HL-60 (cell line): ENCODE data around the gene SENP6.
A peak's percentile ranks its signal among the peaks of the same experiment; 100 is the strongest.
"Not testable (repeated sequence)": the region's sequence is repeated elsewhere in the genome, so short reads cannot be mapped to it uniquely, and the experiment has no call there.

Experiments
- DNase-seq, 2 experiments: peaks; one replicate each; pipeline ENCODE4 v3.0.0-alpha.2; 2010 to 2020; ENCODE audit warnings: low read depth in 1 of 2, low spot score in 1 of 2
- H3K27ac ChIP-seq: fragments of 250-450 bp; sonication (Bioruptor Pico); replicated peaks from 2 replicates; pipeline ENCODE4 v1.5.1; 2020; ENCODE audit warnings: mild to moderate bottlenecking, moderate library complexity
- H3K27me3 ChIP-seq: fragments of 250-450 bp; sonication (Bioruptor Pico); 2 replicates; pipeline ENCODE4 v1.5.1; 2021; ENCODE audit warnings: mild to moderate bottlenecking, moderate library complexity; ENCODE audit not compliant: insufficient read depth, poor library complexity, severe bottlenecking
- H3K4me3 ChIP-seq: replicated peaks from 2 replicates; pipeline ENCODE4 v1.5.1; 2011; ENCODE audit warnings: mild to moderate bottlenecking, control low read depth, low read length; ENCODE audit not compliant: insufficient read depth
- GABPA ChIP-seq: IDR thresholded peaks from 2 replicates; pipeline ENCODE4 v1.6.1; 2012; ENCODE audit warnings: low read depth
- POLR2AphosphoS5 ChIP-seq: IDR thresholded peaks from 2 replicates; pipeline ENCODE4 v1.6.1; 2012; ENCODE audit warnings: low read depth
- SPI1 ChIP-seq: IDR thresholded peaks from 2 replicates; pipeline ENCODE4 v1.6.1; 2012; ENCODE audit warnings: low read depth, mild to moderate bottlenecking, borderline replicate concordance
- TF ChIP-seq, protein P1 (sequence below): IDR thresholded peaks from 2 replicates; pipeline ENCODE4 v1.6.1; 2012; ENCODE audit warnings: low read depth; ENCODE audit not compliant: insufficient replicate concordance
- TF ChIP-seq, protein P2 (sequence below): IDR thresholded peaks from one replicate; pipeline ENCODE4 v1.5.1; 2011; ENCODE audit warnings: low read length, control low read depth, inconsistent platforms; ENCODE audit not compliant: insufficient read depth

Gene SENP6

DNA sequence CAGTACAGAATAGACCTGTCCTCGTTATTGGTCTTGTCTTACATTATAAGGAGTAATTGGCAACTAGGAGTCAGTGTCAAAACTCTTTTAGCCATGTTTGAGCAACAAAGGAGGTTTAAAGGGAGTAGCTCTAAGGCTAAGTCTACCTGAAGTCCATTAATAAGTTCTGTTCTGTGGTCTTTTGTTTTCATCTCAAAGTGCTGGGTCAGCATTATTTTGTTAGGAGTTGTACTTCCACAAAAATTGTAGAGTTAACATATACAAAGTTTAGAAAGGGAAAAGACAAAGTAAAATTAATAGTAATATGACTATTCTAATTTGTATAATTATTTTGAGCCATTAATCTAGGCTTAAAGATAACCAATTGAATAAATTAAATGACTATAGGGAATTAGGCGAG is 12.7 kb upstream of the SENP6 start:
- no peak overlapping the region for H3K27ac ChIP-seq
- TF ChIP-seq POLR2AphosphoS5 (no peak), GABPA (no peak)
- TF ChIP-seq, protein P1, sequence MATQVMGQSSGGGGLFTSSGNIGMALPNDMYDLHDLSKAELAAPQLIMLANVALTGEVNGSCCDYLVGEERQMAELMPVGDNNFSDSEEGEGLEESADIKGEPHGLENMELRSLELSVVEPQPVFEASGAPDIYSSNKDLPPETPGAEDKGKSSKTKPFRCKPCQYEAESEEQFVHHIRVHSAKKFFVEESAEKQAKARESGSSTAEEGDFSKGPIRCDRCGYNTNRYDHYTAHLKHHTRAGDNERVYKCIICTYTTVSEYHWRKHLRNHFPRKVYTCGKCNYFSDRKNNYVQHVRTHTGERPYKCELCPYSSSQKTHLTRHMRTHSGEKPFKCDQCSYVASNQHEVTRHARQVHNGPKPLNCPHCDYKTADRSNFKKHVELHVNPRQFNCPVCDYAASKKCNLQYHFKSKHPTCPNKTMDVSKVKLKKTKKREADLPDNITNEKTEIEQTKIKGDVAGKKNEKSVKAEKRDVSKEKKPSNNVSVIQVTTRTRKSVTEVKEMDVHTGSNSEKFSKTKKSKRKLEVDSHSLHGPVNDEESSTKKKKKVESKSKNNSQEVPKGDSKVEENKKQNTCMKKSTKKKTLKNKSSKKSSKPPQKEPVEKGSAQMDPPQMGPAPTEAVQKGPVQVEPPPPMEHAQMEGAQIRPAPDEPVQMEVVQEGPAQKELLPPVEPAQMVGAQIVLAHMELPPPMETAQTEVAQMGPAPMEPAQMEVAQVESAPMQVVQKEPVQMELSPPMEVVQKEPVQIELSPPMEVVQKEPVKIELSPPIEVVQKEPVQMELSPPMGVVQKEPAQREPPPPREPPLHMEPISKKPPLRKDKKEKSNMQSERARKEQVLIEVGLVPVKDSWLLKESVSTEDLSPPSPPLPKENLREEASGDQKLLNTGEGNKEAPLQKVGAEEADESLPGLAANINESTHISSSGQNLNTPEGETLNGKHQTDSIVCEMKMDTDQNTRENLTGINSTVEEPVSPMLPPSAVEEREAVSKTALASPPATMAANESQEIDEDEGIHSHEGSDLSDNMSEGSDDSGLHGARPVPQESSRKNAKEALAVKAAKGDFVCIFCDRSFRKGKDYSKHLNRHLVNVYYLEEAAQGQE, result no peak
- TF ChIP-seq, protein P2, sequence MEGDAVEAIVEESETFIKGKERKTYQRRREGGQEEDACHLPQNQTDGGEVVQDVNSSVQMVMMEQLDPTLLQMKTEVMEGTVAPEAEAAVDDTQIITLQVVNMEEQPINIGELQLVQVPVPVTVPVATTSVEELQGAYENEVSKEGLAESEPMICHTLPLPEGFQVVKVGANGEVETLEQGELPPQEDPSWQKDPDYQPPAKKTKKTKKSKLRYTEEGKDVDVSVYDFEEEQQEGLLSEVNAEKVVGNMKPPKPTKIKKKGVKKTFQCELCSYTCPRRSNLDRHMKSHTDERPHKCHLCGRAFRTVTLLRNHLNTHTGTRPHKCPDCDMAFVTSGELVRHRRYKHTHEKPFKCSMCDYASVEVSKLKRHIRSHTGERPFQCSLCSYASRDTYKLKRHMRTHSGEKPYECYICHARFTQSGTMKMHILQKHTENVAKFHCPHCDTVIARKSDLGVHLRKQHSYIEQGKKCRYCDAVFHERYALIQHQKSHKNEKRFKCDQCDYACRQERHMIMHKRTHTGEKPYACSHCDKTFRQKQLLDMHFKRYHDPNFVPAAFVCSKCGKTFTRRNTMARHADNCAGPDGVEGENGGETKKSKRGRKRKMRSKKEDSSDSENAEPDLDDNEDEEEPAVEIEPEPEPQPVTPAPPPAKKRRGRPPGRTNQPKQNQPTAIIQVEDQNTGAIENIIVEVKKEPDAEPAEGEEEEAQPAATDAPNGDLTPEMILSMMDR, result no peak
- H3K27me3 ChIP-seq, result no peaks in the 10 kb centered on the region
- no peak for DNase-seq
- no peak overlapping the region for H3K4me3 ChIP-seq

DNA sequence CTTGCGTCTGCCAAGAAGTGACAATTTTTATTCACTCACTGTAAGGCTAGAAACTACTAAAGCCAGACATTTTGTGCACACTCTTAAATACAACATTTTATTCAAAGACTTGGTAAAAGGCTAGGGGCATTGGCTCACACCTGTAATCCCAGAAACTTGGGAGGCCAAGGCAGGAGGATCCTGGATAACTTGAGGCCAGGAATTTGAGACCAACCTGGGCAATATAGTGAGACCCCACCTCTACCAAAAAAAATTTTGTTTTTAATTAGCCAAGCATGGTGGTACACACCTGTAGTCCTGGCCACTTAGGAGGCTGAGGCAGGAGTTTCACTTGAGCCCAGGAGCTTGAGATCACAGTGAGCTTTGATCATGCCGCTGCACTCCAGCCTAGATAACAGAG is 11.3 kb upstream of the SENP6 start:
- H3K27me3 ChIP-seq, result no peaks in the 10 kb centered on the region
- TF ChIP-seq SPI1 (no peak), GABPA (no peak), POLR2AphosphoS5 (no peak)
- TF ChIP-seq, protein P2, result no peak
- TF ChIP-seq, protein P1, result no peak
- H3K4me3 ChIP-seq, result no peak overlapping the region
- no peak overlapping the region for H3K27ac ChIP-seq
- DNase-seq, result no peak

DNA sequence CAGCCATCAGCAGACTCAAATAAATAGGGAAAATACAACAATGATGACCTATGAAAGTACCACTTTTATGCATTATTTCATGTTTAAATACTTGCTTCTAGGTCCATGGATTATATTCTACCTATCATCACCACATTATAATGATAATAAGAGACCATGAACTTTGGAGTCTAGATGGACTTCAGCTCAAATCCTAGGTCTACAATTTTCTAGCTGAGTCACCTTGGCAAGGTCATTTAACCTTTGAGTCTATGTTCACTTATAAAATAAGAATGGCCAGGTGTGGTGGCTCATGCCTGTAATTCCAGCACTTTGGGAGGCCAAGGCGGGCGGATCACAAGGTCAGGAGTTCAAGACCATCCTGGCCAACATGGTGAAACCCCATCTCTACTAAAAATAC is 5.3 kb upstream of the SENP6 start:
- not testable (repeated sequence) for H3K27me3 ChIP-seq, H3K4me3 ChIP-seq, DNase-seq

DNA sequence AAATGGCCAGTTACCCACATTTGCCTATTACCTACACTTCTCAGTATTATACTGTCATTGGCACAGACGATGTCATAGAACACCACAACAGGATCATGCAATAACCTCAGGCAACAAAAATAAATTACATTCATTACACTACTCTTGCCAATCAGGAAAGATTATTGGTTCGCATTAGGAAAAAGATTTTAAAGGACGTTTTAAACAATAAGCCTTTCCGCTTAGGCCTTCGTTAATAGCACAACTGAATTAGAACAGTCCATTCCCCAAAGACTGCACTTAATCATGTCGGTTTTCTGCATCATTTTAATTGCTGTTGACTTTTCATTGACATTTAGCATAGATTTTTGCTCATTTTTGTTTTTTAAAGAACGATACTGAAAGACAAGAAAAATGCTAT is 912 bp upstream of the SENP6 start:
- TF ChIP-seq, protein P2, result no peak
- TF ChIP-seq, protein P1, result no peak
- TF ChIP-seq POLR2AphosphoS5, result no peak
- no peak for TF ChIP-seq SPI1
- no peak for TF ChIP-seq GABPA
- Histone ChIP-seq H3K27me3 (no peaks in the 10 kb centered on the region), H3K27ac (peak overlapping the region; percentile 98), H3K4me3 (no peak overlapping the region)
- no peak for DNase-seq

More for the DNA sequence above, 5.3 kb upstream of the SENP6 start:
- not testable (repeated sequence) for H3K27ac ChIP-seq
